HG03354 (cell line): ENCODE results near the gene DPH2.

Experiments
- ATAC-seq: cut with Tn5 transposase; IDR thresholded peaks from one replicate; pipeline ENCODE4 v1.9.1; 2021; ENCODE audit warnings: mild to moderate bottlenecking; ENCODE audit not compliant: unreplicated experiment, poor library complexity, severe bottlenecking

DPH2 gene

DNA sequence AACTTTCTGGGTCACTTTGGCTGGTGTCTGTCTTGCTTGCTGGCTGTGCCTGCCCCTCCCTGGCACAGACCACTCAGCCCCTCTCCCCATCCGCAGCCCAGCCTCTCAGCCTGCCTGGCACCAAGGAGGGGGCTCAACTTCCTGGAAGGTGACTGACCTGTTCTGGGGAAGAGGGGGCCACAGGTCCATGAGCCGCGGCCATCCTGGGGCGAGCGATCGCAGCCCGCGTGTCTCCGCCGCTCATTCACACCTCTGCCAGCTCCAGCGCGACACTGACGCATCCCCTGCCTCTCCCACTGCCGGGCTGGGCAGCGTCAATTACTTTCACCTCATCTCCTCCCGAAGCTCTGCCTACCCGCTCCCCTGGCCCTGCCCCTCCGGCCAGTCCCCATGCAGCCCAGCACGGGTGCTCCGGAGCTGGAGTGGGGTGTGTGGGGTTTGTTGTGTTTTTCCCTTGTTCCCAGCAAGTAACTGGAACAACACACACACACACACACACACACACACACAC is 47.1 kb downstream of the DPH2 start:
- ATAC-seq, result no peak

DNA sequence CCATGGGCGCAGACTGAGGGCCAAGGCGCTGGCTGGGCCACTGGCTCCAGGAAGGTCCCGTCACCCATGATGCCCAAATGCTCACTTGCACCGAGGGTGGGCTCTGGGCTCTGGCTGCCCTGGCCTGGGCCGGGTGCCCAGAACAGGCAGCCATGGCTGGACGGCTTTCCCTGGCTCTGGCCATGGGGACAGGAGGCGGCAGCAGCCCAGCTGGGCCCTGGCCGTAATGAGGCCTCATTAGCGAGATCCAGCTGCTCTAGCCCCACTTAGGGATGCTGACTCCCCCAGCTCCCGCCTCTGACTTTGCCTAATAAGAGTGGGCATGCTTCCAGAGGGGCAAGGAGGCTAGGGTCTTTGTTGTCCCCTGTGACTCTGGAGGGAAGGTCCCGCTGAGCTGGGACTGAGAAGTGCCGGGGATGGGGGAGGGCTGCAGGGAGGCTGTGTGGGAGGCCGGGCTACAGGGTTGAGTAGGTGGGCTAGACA is 49.7 kb downstream of the DPH2 start:
- no peak for ATAC-seq

- ATAC-seq, result no peak
These were observed 50.7 kb downstream of the DPH2 start for GRCh38 chr1:44020464-44020863.

DNA sequence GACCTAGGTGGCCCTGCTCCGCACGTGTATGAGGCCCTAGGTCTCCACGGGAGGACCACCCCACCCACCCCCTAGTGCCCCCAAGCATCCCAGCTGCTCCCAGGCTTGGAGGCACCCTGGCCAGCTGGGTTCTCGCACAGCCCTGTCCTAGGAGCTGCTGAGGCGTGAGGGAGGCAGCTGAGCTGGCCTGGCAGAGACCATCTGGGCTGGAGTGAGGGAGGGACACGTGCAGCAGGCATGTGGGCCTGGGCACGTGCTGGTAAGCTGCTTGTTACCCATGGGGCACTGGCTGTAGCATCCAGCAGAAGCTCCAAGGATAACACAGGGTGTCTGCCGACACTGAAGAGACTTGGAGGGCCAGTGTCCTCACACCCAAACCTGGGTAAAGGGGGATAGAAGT is 51.3 kb downstream of the DPH2 start:
- ATAC-seq, result no peak

- no peak for ATAC-seq
These were observed 51.9 kb downstream of the DPH2 start for GRCh38 chr1:44021581-44022321.
